GM23338 (cell line): ENCODE data around the gene LCE5A. TPM values are rescaled to one million over a fixed set of nuclear protein-coding genes. Genes with fewer than 3 reads are reported as not detected.

Experiments
- ATAC-seq: fragments of 200-7000 bp; cut with Tn5 transposase; 3 replicates; pipeline ENCODE4 v1.9.1; 2020
- DNase-seq: peaks from one replicate; pipeline ENCODE4 v3.0.0-alpha.2; 2015; ENCODE audit warnings: low spot score
- H2AFZ ChIP-seq: fragments of 200-600 bp; sonication (generic); 2 replicates; pipeline ENCODE4 v1.8.0; 2016; ENCODE audit warnings: antibody characterized with exemption, mild to moderate bottlenecking, moderate library complexity
- H3F3A ChIP-seq: fragments of 200-600 bp; sonication (generic); replicated peaks from 2 replicates; pipeline ENCODE4 v1.8.0; 2017; ENCODE audit warnings: antibody characterized with exemption, mixed run types, low read depth
- H3K27ac ChIP-seq: fragments of 200-600 bp; sonication (generic); 2 replicates; pipeline ENCODE4 v1.6.1; 2016; ENCODE audit warnings: low read depth
- H3K27me3 ChIP-seq: fragments of 200-600 bp; sonication (generic); 2 replicates; pipeline ENCODE4 v1.8.0; 2016; ENCODE audit warnings: mild to moderate bottlenecking, mixed run types, moderate library complexity; ENCODE audit not compliant: insufficient read depth
- H3K36me3 ChIP-seq: fragments of 200-600 bp; sonication (generic); 2 replicates; pipeline ENCODE4 v1.8.0; 2016; ENCODE audit warnings: mild to moderate bottlenecking; ENCODE audit not compliant: insufficient read depth
- H3K4me1 ChIP-seq: fragments of 200-600 bp; sonication (generic); 2 replicates; pipeline ENCODE4 v1.8.0; 2016; ENCODE audit warnings: mild to moderate bottlenecking, moderate library complexity; ENCODE audit not compliant: insufficient read depth
- H3K4me2 ChIP-seq: fragments of 200-600 bp; sonication (generic); 2 replicates; pipeline ENCODE4 v1.7.1; 2017; ENCODE audit warnings: mixed run types
- H3K4me3 ChIP-seq: fragments of 200-600 bp; sonication (generic); 2 replicates; pipeline ENCODE4 v1.6.1; 2016; ENCODE audit warnings: mixed run types
- H3K79me2 ChIP-seq: fragments of 200-600 bp; sonication (generic); replicated peaks from 2 replicates; pipeline ENCODE4 v1.8.0; 2017; ENCODE audit warnings: mild to moderate bottlenecking; ENCODE audit not compliant: insufficient read depth
- H3K9me2 ChIP-seq: fragments of 200-600 bp; sonication (generic); 2 replicates; pipeline ENCODE4 v1.8.0; 2017; ENCODE audit not compliant: insufficient read depth
- H4K20me1 ChIP-seq: fragments of 200-600 bp; sonication (generic); replicated peaks from 2 replicates; pipeline ENCODE4 v1.8.0; 2017; ENCODE audit warnings: mild to moderate bottlenecking; ENCODE audit not compliant: insufficient read depth
- H3K27ac Mint-ChIP-seq: 2 replicates; pipeline ENCODE4 v1.8.0; 2020; ENCODE audit warnings: inconsistent platforms, mild to moderate bottlenecking, moderate library complexity, mixed read lengths
- H3K27me3 Mint-ChIP-seq: 3 replicates; pipeline ENCODE4 v1.8.0; 2022; ENCODE audit warnings: low read depth, mild to moderate bottlenecking, moderate library complexity, mixed read lengths, inconsistent platforms; ENCODE audit not compliant: insufficient read depth, poor library complexity
- H3K36me3 Mint-ChIP-seq: 3 replicates; pipeline ENCODE4 v1.8.0; 2021; ENCODE audit warnings: low read depth, mild to moderate bottlenecking, inconsistent platforms, moderate library complexity, mixed read lengths
- H3K4me1 Mint-ChIP-seq: 3 replicates; pipeline ENCODE4 v1.8.0; 2020; ENCODE audit warnings: mild to moderate bottlenecking, inconsistent platforms, mixed read lengths
- H3K4me3 Mint-ChIP-seq: 3 replicates; pipeline ENCODE4 v1.8.0; 2021; ENCODE audit warnings: moderate library complexity, mild to moderate bottlenecking, inconsistent platforms, mixed read lengths
- H3K9me3 Mint-ChIP-seq: 3 replicates; pipeline ENCODE4 v1.8.0; 2020; ENCODE audit warnings: moderate library complexity, mild to moderate bottlenecking, inconsistent platforms, mixed read lengths
- CREB1 ChIP-seq: fragments of 250-450 bp; sonication (Bioruptor Pico); IDR thresholded peaks from 2 replicates; pipeline ENCODE4 v1.5.0; 2020; ENCODE audit warnings: low read depth, mild to moderate bottlenecking, moderate library complexity
- CTCF ChIP-seq, 2 experiments: fragments of 200-600 bp in 1 of 2; sonication (generic) in 1 of 2; conservative IDR thresholded peaks; 2 replicates each; pipeline versions ENCODE4 v1.5.1 to v1.6.1; 2016 to 2017; ENCODE audit warnings: antibody characterized with exemption in 2 of 2, low read depth in 2 of 2, mild to moderate bottlenecking in 2 of 2, moderate library complexity in 1 of 2
- ETS1 ChIP-seq: IDR thresholded peaks from 2 replicates; pipeline ENCODE4 v1.6.1; 2016; ENCODE audit warnings: antibody characterized with exemption
- NANOG ChIP-seq: IDR thresholded peaks from 2 replicates; pipeline ENCODE4 v1.6.1; 2016; ENCODE audit warnings: antibody characterized with exemption, borderline replicate concordance
- STAT1 ChIP-seq: IDR thresholded peaks from one replicate; pipeline ENCODE4 v1.6.1; 2016; ENCODE audit warnings: antibody characterized with exemption; ENCODE audit not compliant: unreplicated experiment
- polyA plus RNA-seq: library from polyadenylated mRNA; unstranded; fragments of >200 nt; fragmentation: Nextera tagmentation; extraction: Ambion mirVana; gene quantifications from 2 replicates; pipeline ENCODE4 v1.2.1, GENCODE V29; 2016
- total RNA-seq: library from RNA; depleted of rRNA; stranded (reverse); fragments of >200 nt; shearing (Covaris generic); gene quantifications from 2 replicates; pipeline ENCODE4 v1.2.3, GENCODE V29; 2014

Gene LCE5A
- total and polyA plus RNA-seq, 2 experiments from 2014 or later, result not detected

GRCh38 chr1:152519851-152520250 is 9.2 kb downstream of the LCE5A start:
- Mint-ChIP-seq H3K4me3 (no peak overlapping the region), H3K27ac (no peak overlapping the region), H3K9me3 (peaks cover 5% of the 10 kb centered on the region; the same call in 1 of the 3 replicates), H3K36me3 (no peaks in the 10 kb centered on the region), H3K4me1 (peaks cover 3% of the 10 kb centered on the region; the same call in 2 of the 3 replicates), H3K27me3 (peaks cover 14% of the 10 kb centered on the region)
- Histone ChIP-seq H4K20me1 (no peaks in the 10 kb centered on the region), H3K27me3 (peaks cover 21% of the 10 kb centered on the region), H3K27ac (no peak overlapping the region), H3K79me2 (no peaks in the 10 kb centered on the region), H3K9me2 (0 out of 2 replicates have a peak, but pooled peaks cover 4% of the 10 kb centered on the region), H2AFZ (no peak overlapping the region), H3K36me3 (0 out of 2 replicates have a peak, but pooled peaks cover 5% of the 10 kb centered on the region), H3K4me1 (peaks cover 3% of the 10 kb centered on the region; the same call in 1 of the 2 replicates), H3K4me2 (no peak overlapping the region), H3F3A (no peaks in the 10 kb centered on the region), H3K4me3 (no peak overlapping the region)
- no peak for TF ChIP-seq CTCF (conservative IDR thresholded peaks at IDR 0.05; ENCODE audit: low read depth in 2 of 2)
- no peak for TF ChIP-seq CREB1 (CRISPR knock-in tag)
- DNase-seq, result no peak
- no peak for ATAC-seq

- peaks cover 5% of the 10 kb centered on the region; the same call in 1 of the 3 replicates for H3K9me3 Mint-ChIP-seq
- no peak overlapping the region for H3K4me2 ChIP-seq
- no peak for ATAC-seq
Observed at GRCh38 chr1:152520561-152521090, 10.0 kb downstream of the LCE5A start.

More at GRCh38 chr1:152520561-152521090, 10.0 kb downstream of the LCE5A start:
- no peaks in the 10 kb centered on the region for H4K20me1 ChIP-seq
- H3K4me1 Mint-ChIP-seq, result no peaks in the 10 kb centered on the region
- no peaks in the 10 kb centered on the region for H3K36me3 Mint-ChIP-seq
- H3K4me3 ChIP-seq, result no peak overlapping the region
- H2AFZ ChIP-seq, result no peak overlapping the region
- peaks cover 11% of the 10 kb centered on the region for H3K27me3 Mint-ChIP-seq
- H3K27ac ChIP-seq, result no peak overlapping the region
- H3K27ac Mint-ChIP-seq, result no peak overlapping the region
- no peak for TF ChIP-seq ETS1
- no peak for TF ChIP-seq CREB1 (CRISPR knock-in tag)
- TF ChIP-seq STAT1, result no peak
- TF ChIP-seq NANOG, result no peak
- 0 out of 2 replicates have a peak, but pooled peaks cover 5% of the 10 kb centered on the region for H3K36me3 ChIP-seq
- H3K79me2 ChIP-seq, result no peaks in the 10 kb centered on the region
- H3F3A ChIP-seq, result no peaks in the 10 kb centered on the region
- H3K9me2 ChIP-seq, result 0 out of 2 replicates have a peak, but pooled peaks cover 4% of the 10 kb centered on the region
- peaks cover 13% of the 10 kb centered on the region for H3K27me3 ChIP-seq
- no peak overlapping the region for H3K4me3 Mint-ChIP-seq
- peaks cover 3% of the 10 kb centered on the region; the same call in 1 of the 2 replicates for H3K4me1 ChIP-seq
- DNase-seq, result no peak
